GM12865 (cell line): ENCODE data around the gene SLC1A7.

Experiments used
- DNase-seq: peaks from one replicate; pipeline ENCODE4 v3.0.0; 2010; ENCODE audit warnings: low read depth
- H3K4me3 ChIP-seq: 2 replicates; pipeline ENCODE4 v1.5.1; 2011; ENCODE audit warnings: mild to moderate bottlenecking, low read depth, low read length, control low read depth
- TF ChIP-seq, protein P1 (sequence below): IDR thresholded peaks from 2 replicates; pipeline ENCODE4 v1.5.1; 2011; ENCODE audit warnings: low read length, control low read depth, low read depth, inconsistent platforms; ENCODE audit not compliant: insufficient read depth; ENCODE audit errors: missing control alignments

SLC1A7 gene

DNA sequence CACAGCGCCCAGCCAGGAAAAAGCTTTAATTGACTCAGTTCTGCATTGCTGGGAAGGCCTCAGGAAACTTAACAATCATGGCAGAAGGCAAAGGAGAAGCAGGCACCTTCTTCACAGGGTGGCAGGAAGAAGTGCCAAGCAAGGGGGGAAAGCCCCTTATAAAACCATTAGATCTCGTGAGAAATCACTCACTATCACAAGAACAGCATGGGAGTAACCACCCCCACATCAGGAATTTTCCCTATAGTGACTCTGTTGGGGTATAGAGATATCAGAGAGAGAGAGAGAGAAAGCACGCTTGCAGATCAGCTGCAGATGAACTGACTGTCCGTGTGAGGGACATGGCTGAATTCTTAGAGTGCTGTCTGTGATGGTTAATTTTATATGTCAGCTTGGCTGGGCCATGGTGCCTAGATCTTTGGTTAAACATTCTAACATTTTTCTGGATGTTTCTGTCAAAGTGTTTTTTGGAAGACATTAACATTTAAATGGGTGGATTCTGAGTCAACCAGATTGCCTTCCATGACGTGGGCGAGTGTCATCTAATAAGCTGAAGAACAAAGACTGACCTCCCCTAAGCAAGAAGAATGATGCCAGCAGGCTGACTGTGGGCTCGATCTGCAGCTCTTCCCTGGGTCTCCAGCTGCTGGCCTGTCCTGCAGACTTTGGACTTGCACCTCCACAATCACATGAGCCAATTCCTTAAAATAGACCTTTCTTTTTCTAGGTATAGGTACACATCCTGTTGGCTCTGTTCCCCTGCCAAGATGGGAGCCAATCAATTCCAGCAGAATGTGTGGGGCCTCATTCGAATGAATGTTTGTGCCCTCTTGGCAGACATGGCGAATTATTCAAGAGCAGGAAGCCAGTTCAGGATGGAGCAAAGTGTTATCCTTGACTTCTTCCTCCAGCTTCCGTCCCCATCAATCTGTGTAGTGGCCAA lies 32.8 kb upstream of the SLC1A7 start:
- no peak overlapping the region for H3K4me3 ChIP-seq
- no peak for DNase-seq
- TF ChIP-seq, protein P1, sequence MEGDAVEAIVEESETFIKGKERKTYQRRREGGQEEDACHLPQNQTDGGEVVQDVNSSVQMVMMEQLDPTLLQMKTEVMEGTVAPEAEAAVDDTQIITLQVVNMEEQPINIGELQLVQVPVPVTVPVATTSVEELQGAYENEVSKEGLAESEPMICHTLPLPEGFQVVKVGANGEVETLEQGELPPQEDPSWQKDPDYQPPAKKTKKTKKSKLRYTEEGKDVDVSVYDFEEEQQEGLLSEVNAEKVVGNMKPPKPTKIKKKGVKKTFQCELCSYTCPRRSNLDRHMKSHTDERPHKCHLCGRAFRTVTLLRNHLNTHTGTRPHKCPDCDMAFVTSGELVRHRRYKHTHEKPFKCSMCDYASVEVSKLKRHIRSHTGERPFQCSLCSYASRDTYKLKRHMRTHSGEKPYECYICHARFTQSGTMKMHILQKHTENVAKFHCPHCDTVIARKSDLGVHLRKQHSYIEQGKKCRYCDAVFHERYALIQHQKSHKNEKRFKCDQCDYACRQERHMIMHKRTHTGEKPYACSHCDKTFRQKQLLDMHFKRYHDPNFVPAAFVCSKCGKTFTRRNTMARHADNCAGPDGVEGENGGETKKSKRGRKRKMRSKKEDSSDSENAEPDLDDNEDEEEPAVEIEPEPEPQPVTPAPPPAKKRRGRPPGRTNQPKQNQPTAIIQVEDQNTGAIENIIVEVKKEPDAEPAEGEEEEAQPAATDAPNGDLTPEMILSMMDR = no peak

DNA sequence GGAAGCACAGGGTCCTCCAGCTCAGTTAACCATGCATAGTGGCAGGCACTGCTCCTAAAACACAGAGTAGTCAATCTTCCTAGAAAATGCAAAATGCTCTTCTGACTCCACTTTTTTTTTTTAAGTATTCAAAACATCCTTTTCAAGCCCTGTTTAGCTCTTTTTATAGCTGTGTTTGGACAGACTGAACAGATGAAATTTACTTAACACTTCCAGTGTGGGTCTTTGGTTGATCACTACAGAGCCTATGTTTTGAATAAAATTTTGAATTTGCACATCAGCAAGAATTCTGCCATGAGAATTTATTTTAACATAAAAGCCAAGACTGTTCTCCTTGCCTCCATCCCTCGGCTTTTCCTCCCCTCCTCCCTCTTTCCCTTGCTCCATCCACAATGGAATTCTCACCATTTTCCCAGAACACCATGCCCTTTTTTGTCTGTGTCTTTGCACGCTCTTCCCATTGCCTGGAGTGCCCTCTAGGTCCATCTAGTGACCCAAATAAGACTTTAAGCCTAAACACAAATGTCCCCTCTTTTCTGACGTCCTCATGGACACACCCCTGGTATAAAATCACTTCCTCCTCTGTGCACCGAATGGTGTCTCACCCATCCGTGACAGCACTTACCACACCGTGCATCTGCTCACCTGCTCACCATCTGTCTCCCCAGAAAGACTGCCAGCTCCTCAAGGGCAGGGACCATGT lies 30.1 kb upstream of the SLC1A7 start:
- H3K4me3 ChIP-seq = no peak overlapping the region
- TF ChIP-seq, protein P1 = no peak
- peak; percentile 53 for DNase-seq

- TF ChIP-seq, protein P1 = no peak
- H3K4me3 ChIP-seq = no peak overlapping the region
- DNase-seq = no peak
These were observed 24.5 kb upstream of the SLC1A7 start for GRCh38 chr1:53166912-53167311.

DNA sequence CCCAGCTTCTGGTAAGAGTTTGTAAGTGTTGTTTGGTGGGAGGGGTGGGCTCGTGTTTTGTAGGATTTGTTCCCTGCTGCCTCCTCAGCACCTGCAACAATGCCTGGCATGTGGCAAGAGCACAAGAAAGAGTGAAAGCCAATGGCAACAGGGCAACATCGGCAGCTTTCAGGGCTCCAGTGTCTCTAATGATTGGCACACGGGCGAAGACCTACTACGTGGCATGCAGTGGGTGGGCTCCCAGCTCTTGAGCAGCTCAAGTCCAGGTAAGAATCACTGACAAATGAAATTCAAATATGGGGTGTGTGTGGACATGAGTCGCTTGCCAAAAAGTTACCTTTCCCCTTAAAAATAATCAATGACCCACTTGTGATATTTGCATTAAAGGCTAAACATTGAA lies 23.9 kb upstream of the SLC1A7 start:
- TF ChIP-seq, protein P1 = no peak
- no peak overlapping the region for H3K4me3 ChIP-seq
- no peak for DNase-seq

DNA sequence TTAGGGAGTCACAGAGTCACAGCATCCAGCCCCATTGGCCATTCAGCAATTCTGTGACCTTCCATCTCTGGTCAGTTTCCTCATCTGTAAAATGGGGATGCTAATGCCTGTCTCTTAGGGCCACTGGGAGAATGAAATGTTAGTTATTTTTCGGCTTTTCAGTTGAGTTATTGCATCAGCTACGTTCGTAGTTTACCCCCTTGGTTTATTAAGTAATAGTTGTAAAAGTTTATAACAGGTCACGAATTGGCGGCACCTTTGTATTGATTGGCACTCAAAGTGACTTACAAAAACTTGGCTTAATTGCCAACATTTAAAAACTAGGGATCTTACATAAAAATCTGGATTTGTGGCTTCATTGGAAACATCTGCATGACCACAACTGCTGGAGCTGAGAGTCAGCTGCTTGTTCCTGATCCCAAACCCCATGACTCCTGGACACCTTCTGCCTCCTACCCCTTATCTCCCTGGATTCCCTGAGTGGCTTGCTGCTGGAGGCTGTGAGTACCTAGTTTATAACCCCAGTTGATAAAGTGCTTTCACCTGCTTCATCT lies 23.0 kb upstream of the SLC1A7 start:
- no peak overlapping the region for H3K4me3 ChIP-seq
- TF ChIP-seq, protein P1 = no peak
- DNase-seq = no peak

GRCh38 chr1:53163291-53163768 lies 20.9 kb upstream of the SLC1A7 start:
- H3K4me3 ChIP-seq = no peak overlapping the region
- DNase-seq = no peak
- TF ChIP-seq, protein P1 = no peak
